ENCODE measurements around the gene HSP90AB1. TPM values are rescaled to one million over a fixed set of nuclear protein-coding genes. Genes with fewer than 3 reads are reported as not detected.

Gene HSP90AB1
- total and polyA plus RNA-seq, 9 of the 15 experiments (the other 6 are each of a cell fraction or from before 2014, with no cell fraction given), result 1,780 to 3,358 (median 2,262) TPM

GRCh38 chr6:44225579-44226325 is 21.1 kb upstream of the HSP90AB1 start:
- Histone ChIP-seq H2AFZ (ENCODE audit: low read depth, low read length) (no peak overlapping the region), H3K4me1 (replicated peaks in 1 of 2; ENCODE audit: control insufficient read depth in 2 of 2, insufficient read depth in 2 of 2, low read length in 2 of 2) (peaks cover 61 to 79% of the 10 kb centered on the region in 2 experiments), H3K9me1 (ENCODE audit: control insufficient read depth, insufficient read depth, low read length) (peaks cover 6% of the 10 kb centered on the region), H4K20me1 (replicated peaks; ENCODE audit: control insufficient read depth, insufficient read depth, low read length) (peaks cover 3% of the 10 kb centered on the region; the same call in 1 of the 2 replicates), H3K36me3 (ENCODE audit: control insufficient read depth, insufficient read depth, low read length) (peaks cover 40% of the 10 kb centered on the region), H3K4me2 (ENCODE audit: insufficient read depth, low read length) (peak overlapping the region; percentile 79), H3K4me3 (peak overlapping the region; percentile 26; the same call in 1 of the 2 replicates), H3K27ac (ENCODE audit: extremely low read depth, low read depth, low read length) (peak overlapping the region; percentile 75), H3K27me3 (ENCODE audit: control insufficient read depth in 2 of 2, insufficient read depth in 2 of 2, low read length in 2 of 2) (no peaks in the 10 kb centered on the region), H3K9me3 (replicated peaks; ENCODE audit: control insufficient read depth, insufficient read depth, low read depth, low read length) (no peaks in the 10 kb centered on the region), H3K79me2 (ENCODE audit: control insufficient read depth, insufficient read depth, low read length) (peaks cover 56% of the 10 kb centered on the region), H3K9ac (ENCODE audit: insufficient read depth in 1 of 2, low read depth in 2 of 2, low read length in 2 of 2) (peak overlapping the region; percentile 59 to 92)
- CTCF ChIA-PET (ENCODE audit: low intra/inter-chr PET ratio), result no interaction called here
- FAIRE-seq, result peak; percentile 96
- POLR2A ChIA-PET, result interaction anchor here (0.6 to 6.8 kb wide), 17 partner anchors 9 to 536 kb away, joined by 3 to 104 read pairs (median 4); partner anchors contain the start of genes HSP90AB1 and MYMX
- BruUV-seq (replicated peaks), result no TSS peak
- ATAC-seq, result peak; percentile 50
- 3% methylated on average over 8 of the region's 8 CpGs for WGBS (ENCODE audit: insufficient coverage, low coverage, missing lambda C conversion rate)
- intact Hi-C loops (cut with micrococcal nuclease), result loop anchor here (1.0 to 10.0 kb wide), 4 partner anchors 21 to 591 kb away; partner anchors contain the start of gene MAD2L1BP
- in situ Hi-C loops (cut with MboI), result no loop called here
- peak; percentile 77 to 95 (median 87) for DNase-seq (ENCODE audit: extremely low read depth in 1 of 4, low spot score in 3 of 4)
- TF ChIP-seq ZNF239 (CRISPR knock-in tag; IDR thresholded peaks at IDR 0.05), result peak; percentile 14; the same call in 1 of the 2 replicates
- no peak for TF ChIP-seq E4F1 (CRISPR knock-in tag; IDR thresholded peaks at IDR 0.05; ENCODE audit: borderline replicate concordance)
- TF ChIP-seq CEBPB (tag; IDR thresholded peaks at IDR 0.05), result no peak
- no peak for TF ChIP-seq EGR1 (conservative IDR thresholded peaks at IDR 0.05)
- TF ChIP-seq BRF2 (IDR thresholded peaks at IDR 0.05; ENCODE audit: borderline replicate concordance, insufficient read depth, insufficient read length), result no peak
- peak; percentile 67; the same call in 1 of the 2 replicates for TF ChIP-seq NCOA1 (IDR thresholded peaks at IDR 0.05; ENCODE audit: low read depth)
- peak; percentile 94 for TF ChIP-seq HDAC2 (IDR thresholded peaks at IDR 0.05)
- TF ChIP-seq ZNF586 (CRISPR knock-in tag; conservative IDR thresholded peaks at IDR 0.05), result no peak
- TF ChIP-seq PREB (CRISPR knock-in tag; IDR thresholded peaks at IDR 0.05), result no peak
- peak; percentile 94 for TF ChIP-seq DMBX1 (CRISPR knock-in tag; IDR thresholded peaks at IDR 0.05; ENCODE audit: borderline replicate concordance)
- TF ChIP-seq CBFA2T3 (IDR thresholded peaks at IDR 0.05), result peak; percentile 99
- peak; percentile 40 for TF ChIP-seq PKNOX1 (IDR thresholded peaks at IDR 0.05)
- no peak for TF ChIP-seq SUPT5H (IDR thresholded peaks at IDR 0.05)
- TF ChIP-seq SMAD4 (CRISPR knock-in tag; conservative IDR thresholded peaks at IDR 0.05), result peak; percentile 95
- TF ChIP-seq SMC3 (conservative IDR thresholded peaks at IDR 0.05; ENCODE audit: insufficient read depth, low read depth, low read length), result no peak
- peak in 1 of 2 experiments; percentile 3; a peak in 1 of 4 replicates for TF ChIP-seq RAD21 (CRISPR knock-in tag; conservative IDR thresholded peaks at IDR 0.05 in 1 of 2, IDR thresholded peaks at IDR 0.05 in 1 of 2)
- TF ChIP-seq MCM5 (IDR thresholded peaks at IDR 0.05; ENCODE audit: low read depth), result no peak

Measured in K562 (cell line).